C4-2B (cell line): ENCODE results near the gene ZNF771.

Experiments used
- H3K27ac ChIP-seq: fragments of 450-650 bp; 2 replicates; pipeline ENCODE4 v1.5.1; 2017
- CTCF ChIP-seq: fragments of 450-650 bp; conservative IDR thresholded peaks from 2 replicates; pipeline ENCODE4 v1.5.1; 2017; ENCODE audit warnings: mild to moderate bottlenecking
- ZFX ChIP-seq: fragments of 450-650 bp; IDR thresholded peaks from 2 replicates; pipeline ENCODE4 v1.6.1; 2017

ZNF771 gene

DNA sequence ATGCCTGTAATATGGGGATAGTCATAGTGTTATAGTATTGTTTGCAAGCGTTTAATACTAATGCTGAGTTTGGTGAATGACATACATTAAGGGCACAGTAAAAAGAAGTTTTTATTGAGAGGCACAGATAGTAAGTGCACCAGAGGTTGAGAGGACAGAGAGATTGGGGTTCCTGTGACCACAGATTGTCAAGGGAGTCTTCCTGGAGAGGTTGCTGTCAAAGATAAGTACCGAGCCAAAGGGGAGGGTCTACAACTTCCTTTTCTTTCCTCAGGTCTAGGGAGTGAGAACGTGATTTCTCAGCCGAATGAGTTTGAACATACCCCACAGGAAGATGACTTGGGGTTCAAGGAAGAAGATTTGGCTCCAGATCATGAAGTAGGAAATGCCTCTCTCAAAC, 10.3 kb upstream of the ZNF771 start:
- TF ChIP-seq ZFX, result no peak
- no peak overlapping the region; the same call in 1 of the 2 replicates for H3K27ac ChIP-seq

GRCh38 chr16:30397776-30398660, 9.4 kb upstream of the ZNF771 start:
- H3K27ac ChIP-seq, result no peak overlapping the region
- TF ChIP-seq ZFX, result no peak
- TF ChIP-seq CTCF, result no peak

GRCh38 chr16:30398661-30399434, 8.6 kb upstream of the ZNF771 start:
- TF ChIP-seq CTCF, result no peak
- TF ChIP-seq ZFX, result no peak
- no peak overlapping the region for H3K27ac ChIP-seq

DNA sequence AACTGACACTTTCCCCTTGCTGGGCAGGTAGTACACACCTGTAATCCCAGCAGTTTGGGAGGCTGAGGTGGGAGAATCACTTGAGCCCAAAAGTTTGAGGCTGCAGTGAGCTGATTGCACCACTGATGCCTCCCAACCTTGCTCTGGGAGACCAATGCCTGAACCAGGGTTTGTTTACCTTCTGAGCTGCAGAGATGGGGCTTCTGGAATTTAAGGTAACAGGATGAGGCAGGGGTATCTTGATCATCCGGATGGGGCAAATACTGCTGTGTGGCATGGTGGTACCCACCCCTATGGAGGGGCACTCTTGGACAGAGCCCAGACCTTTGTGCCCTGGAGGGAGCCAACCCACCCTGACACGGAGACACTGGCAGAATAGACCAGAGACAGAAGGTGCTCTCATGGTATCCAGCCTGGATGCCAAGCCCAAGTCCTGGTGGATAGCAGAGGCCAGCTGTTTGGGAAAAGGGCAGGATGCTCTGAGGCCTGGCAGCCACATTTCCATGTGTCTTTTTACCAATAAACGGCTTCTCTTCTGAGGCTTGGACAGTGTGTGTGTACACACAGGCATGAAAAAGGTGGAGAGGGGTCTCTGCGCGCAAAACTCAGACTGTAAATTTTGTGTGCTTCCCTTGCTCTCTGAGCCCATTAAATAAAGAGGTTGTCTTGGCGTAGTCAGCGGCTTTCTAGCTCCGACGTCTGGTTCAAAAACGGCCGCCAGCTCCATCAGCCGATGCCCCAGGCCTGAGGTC, 7.8 kb upstream of the ZNF771 start:
- TF ChIP-seq ZFX, result no peak
- no peak for TF ChIP-seq CTCF
- H3K27ac ChIP-seq, result no peak overlapping the region

DNA sequence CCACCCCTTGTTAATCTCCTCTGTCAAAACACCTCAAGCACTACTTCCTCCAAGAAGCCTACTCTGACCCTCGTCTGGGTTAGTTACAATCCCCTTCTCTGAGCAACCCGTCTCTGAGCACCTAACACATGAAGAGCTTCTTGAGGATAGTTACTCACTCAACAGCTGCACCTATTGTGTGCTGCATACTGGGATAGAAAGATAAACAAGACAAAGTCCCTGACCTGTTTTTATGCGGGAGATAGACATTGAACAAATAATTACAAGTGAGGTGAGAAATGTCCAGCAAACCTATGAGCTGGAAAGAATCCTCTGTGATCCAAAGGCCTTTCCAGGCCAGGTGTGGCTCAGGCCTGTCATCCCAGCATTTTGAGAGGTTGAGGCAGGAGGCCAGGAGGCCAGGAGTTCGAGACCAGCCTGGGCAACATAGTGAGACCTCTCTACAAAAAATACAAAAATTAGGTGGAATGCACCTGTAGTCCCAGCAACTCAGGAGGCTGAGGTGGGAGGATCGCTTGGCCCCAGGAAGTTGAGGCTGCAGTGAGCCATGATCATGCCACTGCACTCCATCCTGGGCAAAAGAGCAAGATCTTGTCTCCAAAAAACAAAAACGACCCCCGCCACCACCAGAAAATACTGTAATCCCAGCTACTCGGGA, 5.5 kb upstream of the ZNF771 start:
- H3K27ac ChIP-seq, result no peak overlapping the region
- TF ChIP-seq CTCF, result no peak
- TF ChIP-seq ZFX, result no peak

GRCh38 chr16:30406795-30407101, 658 bp upstream of the ZNF771 start:
- TF ChIP-seq ZFX (no peak), CTCF (no peak)
- peak overlapping the region; percentile 74 for H3K27ac ChIP-seq

DNA sequence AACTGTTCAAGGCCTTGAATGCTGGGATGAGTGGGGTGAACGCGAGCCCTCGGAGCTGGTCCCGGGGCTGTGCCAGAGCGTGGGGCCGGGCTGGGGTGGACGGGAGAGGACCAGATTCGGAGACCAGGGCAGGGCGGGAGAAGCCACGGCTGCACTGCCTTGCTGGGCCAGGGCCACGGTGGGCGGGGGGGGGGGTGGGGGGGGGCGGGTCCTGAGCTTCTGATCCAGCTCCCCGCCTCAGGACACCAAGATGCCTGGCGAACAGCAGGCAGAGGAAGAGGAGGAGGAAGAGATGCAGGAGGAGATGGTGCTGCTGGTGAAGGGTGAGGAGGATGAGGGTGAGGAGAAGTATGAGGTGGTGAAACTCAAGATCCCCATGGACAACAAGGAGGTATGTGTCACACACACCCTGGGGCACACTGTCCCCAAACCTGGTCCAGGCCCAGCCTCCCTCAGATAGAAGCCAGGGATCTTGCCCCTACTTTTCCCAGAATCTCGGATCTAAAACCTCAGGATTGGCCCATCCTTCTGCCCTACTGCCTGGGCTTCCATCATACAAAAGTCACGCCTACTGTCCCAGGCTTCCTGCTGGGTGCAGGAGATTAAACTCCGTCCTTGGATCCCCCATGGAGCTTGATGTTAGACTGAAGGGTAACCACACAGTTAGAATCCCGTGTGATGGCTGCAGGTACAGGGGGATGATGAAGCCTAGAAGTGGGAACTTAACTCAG, 563 bp downstream of the ZNF771 start:
- no peak; the same call in none of the 2 replicates for TF ChIP-seq ZFX
- TF ChIP-seq CTCF, result no peak
- H3K27ac ChIP-seq, result peak overlapping the region; percentile 74
